ENCODE results near the gene TSR3.

- TF ChIP-seq CTCF (IDR thresholded peaks at IDR 0.05; ENCODE audit: low read length) (no peak), EZH2phosphoT487 (IDR thresholded peaks at IDR 0.05; ENCODE audit: low read length) (no peak), EZH2 (optimal IDR thresholded peaks at IDR 0.05; ENCODE audit: low read depth, low read length) (no peak)
Measured at GRCh38 chr16:1319041-1319440, 32.6 kb downstream of the TSR3 start.
